ENCODE results near the gene C16orf89. TPM values are rescaled to one million over a fixed set of nuclear protein-coding genes. Genes with fewer than 3 reads are reported as not detected.
A peak's percentile ranks its signal among the peaks of the same experiment; 100 is the strongest.
"Not testable (repeated sequence)": the region's sequence is repeated elsewhere in the genome, so short reads cannot be mapped to it uniquely, and the experiment has no call there.

The C16orf89 gene
- total RNA-seq, 1 experiment from 2014 or later, result not detected

- DNase-seq (ENCODE audit: low read depth in 1 of 2, low spot score in 2 of 2); H3K27me3 ChIP-seq (replicated peaks); H3K4me3 ChIP-seq; H3K27ac ChIP-seq; H3K9me3 ChIP-seq (replicated peaks): not testable (repeated sequence)
- H3K4me1 ChIP-seq (replicated peaks), result peaks cover 15% of the 10 kb centered on the region
- H3K36me3 ChIP-seq, result peaks cover 35% of the 10 kb centered on the region
Observed at GRCh38 chr16:5073771-5074170, 8.0 kb upstream of the C16orf89 start.

- Histone ChIP-seq H3K27ac (no peak overlapping the region), H3K27me3 (replicated peaks) (no peaks in the 10 kb centered on the region), H3K4me1 (replicated peaks) (peaks cover 15% of the 10 kb centered on the region), H3K9me3 (replicated peaks) (no peaks in the 10 kb centered on the region), H3K36me3 (peaks cover 35% of the 10 kb centered on the region), H3K4me3 (no peak overlapping the region)
- DNase-seq (ENCODE audit: low read depth in 1 of 2, low spot score in 2 of 2), result no peak
Observed at GRCh38 chr16:5073279-5073629, 7.5 kb upstream of the C16orf89 start.

GRCh38 chr16:5072334-5073278, 6.8 kb upstream of the C16orf89 start:
- H3K27ac ChIP-seq, result peak overlapping the region; percentile 16
- peaks cover 6% of the 10 kb centered on the region; the same call in 1 of the 2 replicates for H3K27me3 ChIP-seq (replicated peaks)
- no peak for DNase-seq (ENCODE audit: low read depth in 1 of 2, low spot score in 2 of 2)
- no peaks in the 10 kb centered on the region for H3K9me3 ChIP-seq (replicated peaks)
- peaks cover 15% of the 10 kb centered on the region for H3K4me1 ChIP-seq (replicated peaks)
- peak overlapping the region; percentile 77 for H3K4me3 ChIP-seq
- H3K36me3 ChIP-seq, result peaks cover 35% of the 10 kb centered on the region

- DNase-seq (ENCODE audit: low read depth in 1 of 2, low spot score in 2 of 2), result peak; percentile 84 to 89
- Histone ChIP-seq H3K36me3 (peaks cover 31% of the 10 kb centered on the region), H3K27me3 (replicated peaks) (peaks cover 14% of the 10 kb centered on the region; the same call in 1 of the 2 replicates), H3K4me1 (replicated peaks) (peaks cover 15% of the 10 kb centered on the region), H3K4me3 (peak within 1 kb of the TSS; percentile 77), H3K9me3 (replicated peaks) (no peaks in the 10 kb centered on the region), H3K27ac (peak within 1 kb of the TSS; percentile 16)
Observed at GRCh38 chr16:5071681-5072333, 6.1 kb upstream of the C16orf89 start, which contains the start of gene ALG1. Gene ALG1, plus strand, starts transcription at chr16:5071843. Its CDS starts 7 bp downstream, at chr16:5071850.

GRCh38 chr16:5071341-5071680, 5.6 kb upstream of the C16orf89 start:
- peak overlapping the region; percentile 16 for H3K27ac ChIP-seq
- no peak for DNase-seq (ENCODE audit: low read depth in 1 of 2, low spot score in 2 of 2)
- peaks cover 15% of the 10 kb centered on the region for H3K4me1 ChIP-seq (replicated peaks)
- H3K4me3 ChIP-seq, result peak overlapping the region; percentile 77
- H3K27me3 ChIP-seq (replicated peaks), result peaks cover 16% of the 10 kb centered on the region; the same call in 1 of the 2 replicates
- H3K9me3 ChIP-seq (replicated peaks), result no peaks in the 10 kb centered on the region
- H3K36me3 ChIP-seq, result peaks cover 31% of the 10 kb centered on the region

- H3K4me3 ChIP-seq, result no peak overlapping the region
- peaks cover 24% of the 10 kb centered on the region for H3K36me3 ChIP-seq
- no peak overlapping the region for H3K27ac ChIP-seq
- peaks cover 15% of the 10 kb centered on the region for H3K4me1 ChIP-seq (replicated peaks)
- no peaks in the 10 kb centered on the region for H3K9me3 ChIP-seq (replicated peaks)
- no peak for DNase-seq (ENCODE audit: low read depth in 1 of 2, low spot score in 2 of 2)
- H3K27me3 ChIP-seq (replicated peaks), result peaks cover 23% of the 10 kb centered on the region; the same call in 1 of the 2 replicates
Observed at GRCh38 chr16:5070431-5071186, 4.9 kb upstream of the C16orf89 start.

- Histone ChIP-seq H3K36me3 (peaks cover 16% of the 10 kb centered on the region), H3K27ac (no peak overlapping the region), H3K4me1 (replicated peaks) (peaks cover 15% of the 10 kb centered on the region), H3K9me3 (replicated peaks) (no peaks in the 10 kb centered on the region), H3K4me3 (no peak overlapping the region), H3K27me3 (replicated peaks) (peaks cover 29% of the 10 kb centered on the region)
- no peak for DNase-seq (ENCODE audit: low read depth in 1 of 2, low spot score in 2 of 2)
Observed at GRCh38 chr16:5069854-5070253, 4.1 kb upstream of the C16orf89 start.

GRCh38 chr16:5069048-5069447, 3.3 kb upstream of the C16orf89 start:
- Histone ChIP-seq H3K9me3 (replicated peaks) (no peaks in the 10 kb centered on the region), H3K36me3 (peaks cover 8% of the 10 kb centered on the region), H3K27me3 (replicated peaks) (peaks cover 37% of the 10 kb centered on the region), H3K4me3 (no peak overlapping the region), H3K4me1 (replicated peaks) (peaks cover 15% of the 10 kb centered on the region), H3K27ac (no peak overlapping the region)
- no peak for DNase-seq (ENCODE audit: low read depth in 1 of 2, low spot score in 2 of 2)

GRCh38 chr16:5066511-5066910, 755 bp upstream of the C16orf89 start:
- DNase-seq (ENCODE audit: low read depth in 1 of 2, low spot score in 2 of 2), result no peak
- Histone ChIP-seq H3K27me3 (replicated peaks) (peaks cover 51% of the 10 kb centered on the region), H3K4me1 (replicated peaks) (peaks cover 6% of the 10 kb centered on the region), H3K4me3 (no peak overlapping the region), H3K36me3 (no peaks in the 10 kb centered on the region), H3K27ac (no peak overlapping the region), H3K9me3 (replicated peaks) (no peaks in the 10 kb centered on the region)

GRCh38 chr16:5065326-5065725, 430 bp downstream of the C16orf89 start:
- H3K36me3 ChIP-seq, result no peaks in the 10 kb centered on the region
- H3K4me1 ChIP-seq (replicated peaks), result no peaks in the 10 kb centered on the region
- no peaks in the 10 kb centered on the region for H3K9me3 ChIP-seq (replicated peaks)
- no peak overlapping the region for H3K4me3 ChIP-seq
- peaks cover 51% of the 10 kb centered on the region for H3K27me3 ChIP-seq (replicated peaks)
- H3K27ac ChIP-seq, result no peak overlapping the region
- DNase-seq (ENCODE audit: low read depth in 1 of 2, low spot score in 2 of 2), result no peak

GRCh38 chr16:5064915-5065314, 841 bp downstream of the C16orf89 start:
- Histone ChIP-seq H3K9me3 (replicated peaks) (no peaks in the 10 kb centered on the region), H3K27ac (no peak overlapping the region), H3K27me3 (replicated peaks) (peaks cover 51% of the 10 kb centered on the region), H3K4me3 (no peak overlapping the region), H3K36me3 (no peaks in the 10 kb centered on the region), H3K4me1 (replicated peaks) (no peaks in the 10 kb centered on the region)
- DNase-seq (ENCODE audit: low read depth in 1 of 2, low spot score in 2 of 2), result no peak

GRCh38 chr16:5062790-5063765, 2.7 kb downstream of the C16orf89 start:
- no peaks in the 10 kb centered on the region for H3K4me1 ChIP-seq (replicated peaks)
- H3K27ac ChIP-seq, result no peak overlapping the region
- no peaks in the 10 kb centered on the region for H3K9me3 ChIP-seq (replicated peaks)
- peaks cover 50% of the 10 kb centered on the region for H3K27me3 ChIP-seq (replicated peaks)
- no peak overlapping the region for H3K4me3 ChIP-seq
- no peak for DNase-seq (ENCODE audit: low read depth in 1 of 2, low spot score in 2 of 2)
- no peaks in the 10 kb centered on the region for H3K36me3 ChIP-seq

GRCh38 chr16:5062051-5062450, 3.7 kb downstream of the C16orf89 start:
- no peaks in the 10 kb centered on the region for H3K9me3 ChIP-seq (replicated peaks)
- H3K4me3 ChIP-seq, result no peak overlapping the region
- H3K4me1 ChIP-seq (replicated peaks), result no peaks in the 10 kb centered on the region
- H3K27ac ChIP-seq, result no peak overlapping the region
- peaks cover 40% of the 10 kb centered on the region for H3K27me3 ChIP-seq (replicated peaks)
- no peak for DNase-seq (ENCODE audit: low read depth in 1 of 2, low spot score in 2 of 2)
- H3K36me3 ChIP-seq, result no peaks in the 10 kb centered on the region
